ENCODE data around the gene KRT222. TPM values are rescaled to one million over a fixed set of nuclear protein-coding genes. Genes with fewer than 3 reads are reported as not detected.

Gene KRT222
- total RNA-seq, 1 donor from 2014 or later, result not detected

- no peaks in the 10 kb centered on the region for H3K9me3 Mint-ChIP-seq (ENCODE audit: low read depth)
- H3K27ac Mint-ChIP-seq (ENCODE audit: unreplicated experiment), result no peak overlapping the region
- peaks cover 66% of the 10 kb centered on the region for H3K27me3 Mint-ChIP-seq (ENCODE audit: low read depth)
- DNase-seq (ENCODE audit: low spot score), result no peak
- H3K4me3 Mint-ChIP-seq (ENCODE audit: unreplicated experiment), result no peak overlapping the region
- H3K4me1 Mint-ChIP-seq (ENCODE audit: low read depth), result no peaks in the 10 kb centered on the region
- TF ChIP-seq, protein P1, sequence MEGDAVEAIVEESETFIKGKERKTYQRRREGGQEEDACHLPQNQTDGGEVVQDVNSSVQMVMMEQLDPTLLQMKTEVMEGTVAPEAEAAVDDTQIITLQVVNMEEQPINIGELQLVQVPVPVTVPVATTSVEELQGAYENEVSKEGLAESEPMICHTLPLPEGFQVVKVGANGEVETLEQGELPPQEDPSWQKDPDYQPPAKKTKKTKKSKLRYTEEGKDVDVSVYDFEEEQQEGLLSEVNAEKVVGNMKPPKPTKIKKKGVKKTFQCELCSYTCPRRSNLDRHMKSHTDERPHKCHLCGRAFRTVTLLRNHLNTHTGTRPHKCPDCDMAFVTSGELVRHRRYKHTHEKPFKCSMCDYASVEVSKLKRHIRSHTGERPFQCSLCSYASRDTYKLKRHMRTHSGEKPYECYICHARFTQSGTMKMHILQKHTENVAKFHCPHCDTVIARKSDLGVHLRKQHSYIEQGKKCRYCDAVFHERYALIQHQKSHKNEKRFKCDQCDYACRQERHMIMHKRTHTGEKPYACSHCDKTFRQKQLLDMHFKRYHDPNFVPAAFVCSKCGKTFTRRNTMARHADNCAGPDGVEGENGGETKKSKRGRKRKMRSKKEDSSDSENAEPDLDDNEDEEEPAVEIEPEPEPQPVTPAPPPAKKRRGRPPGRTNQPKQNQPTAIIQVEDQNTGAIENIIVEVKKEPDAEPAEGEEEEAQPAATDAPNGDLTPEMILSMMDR (IDR thresholded peaks at IDR 0.05), result no peak
- H3K36me3 Mint-ChIP-seq (ENCODE audit: low read depth), result no peaks in the 10 kb centered on the region
Measured at GRCh38 chr17:40695874-40696472, 31.0 kb upstream of the KRT222 start.

DNA sequence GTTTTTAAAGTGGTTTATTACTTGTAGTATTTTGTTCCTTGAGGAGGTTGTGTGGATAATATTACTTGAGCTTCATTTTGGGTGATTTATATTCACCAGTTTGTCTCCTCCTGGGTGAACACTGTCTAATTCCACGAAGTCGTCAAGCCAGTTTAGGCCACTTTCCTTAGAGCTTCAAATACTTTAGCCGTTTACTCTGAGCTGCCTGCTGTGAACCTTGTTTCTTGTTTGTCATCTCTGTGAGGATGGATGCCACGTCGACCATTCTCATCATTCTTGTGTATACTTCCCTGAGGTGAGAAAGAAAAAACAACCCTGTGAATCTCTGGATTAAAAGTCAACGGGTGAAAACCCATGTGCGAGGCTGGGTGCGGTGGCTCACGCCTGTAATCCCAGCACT is 29.6 kb upstream of the KRT222 start:
- H3K27ac Mint-ChIP-seq (ENCODE audit: unreplicated experiment), result no peak overlapping the region
- no peaks in the 10 kb centered on the region for H3K36me3 Mint-ChIP-seq (ENCODE audit: low read depth)
- H3K4me1 Mint-ChIP-seq (ENCODE audit: low read depth), result no peaks in the 10 kb centered on the region

GRCh38 chr17:40687106-40687505 is 22.1 kb upstream of the KRT222 start:
- DNase-seq (ENCODE audit: low spot score), result no peak
- Mint-ChIP-seq H3K4me1 (ENCODE audit: low read depth) (no peaks in the 10 kb centered on the region), H3K27ac (ENCODE audit: unreplicated experiment) (no peak overlapping the region), H3K4me3 (ENCODE audit: unreplicated experiment) (no peak overlapping the region), H3K9me3 (ENCODE audit: low read depth) (no peaks in the 10 kb centered on the region), H3K36me3 (ENCODE audit: low read depth) (no peaks in the 10 kb centered on the region), H3K27me3 (ENCODE audit: low read depth) (peaks cover 42% of the 10 kb centered on the region)
- TF ChIP-seq, protein P1 (IDR thresholded peaks at IDR 0.05), result no peak

More for the DNA sequence above, 29.6 kb upstream of the KRT222 start:
- TF ChIP-seq, protein P1 (IDR thresholded peaks at IDR 0.05), result no peak
- Mint-ChIP-seq H3K27me3 (ENCODE audit: low read depth) (peaks cover 64% of the 10 kb centered on the region), H3K4me3 (ENCODE audit: unreplicated experiment) (no peak overlapping the region), H3K9me3 (ENCODE audit: low read depth) (no peaks in the 10 kb centered on the region)
- no peak for DNase-seq (ENCODE audit: low spot score)

- Mint-ChIP-seq H3K27me3 (ENCODE audit: low read depth) (peaks cover 43% of the 10 kb centered on the region), H3K9me3 (ENCODE audit: low read depth) (no peaks in the 10 kb centered on the region), H3K36me3 (ENCODE audit: low read depth) (no peaks in the 10 kb centered on the region), H3K4me3 (ENCODE audit: unreplicated experiment) (no peak overlapping the region), H3K27ac (ENCODE audit: unreplicated experiment) (no peak overlapping the region), H3K4me1 (ENCODE audit: low read depth) (no peaks in the 10 kb centered on the region)
- no peak for DNase-seq (ENCODE audit: low spot score)
- TF ChIP-seq, protein P1 (IDR thresholded peaks at IDR 0.05), result no peak
Measured at GRCh38 chr17:40686192-40686591, 21.2 kb upstream of the KRT222 start.

GRCh38 chr17:40680998-40681397 is 16.0 kb upstream of the KRT222 start:
- Mint-ChIP-seq H3K9me3 (ENCODE audit: low read depth) (no peaks in the 10 kb centered on the region), H3K4me3 (ENCODE audit: unreplicated experiment) (no peak overlapping the region), H3K27ac (ENCODE audit: unreplicated experiment) (no peak overlapping the region), H3K4me1 (ENCODE audit: low read depth) (no peaks in the 10 kb centered on the region), H3K27me3 (ENCODE audit: low read depth) (peaks cover 58% of the 10 kb centered on the region), H3K36me3 (ENCODE audit: low read depth) (no peaks in the 10 kb centered on the region)
- TF ChIP-seq, protein P1 (IDR thresholded peaks at IDR 0.05), result no peak
- DNase-seq (ENCODE audit: low spot score), result no peak

All from chondrocyte (in vitro differentiated cells).